Stimulated activated effector memory CD8-positive, alpha-beta T cell treated with anti-CD3 and anti-CD28 coated beads, Interleukin-12 subunit alpha, Interleukin-12 subunit beta, amount 100 ng/mL, for 72 hours (primary cell): Measurements from ENCODE around the gene DENND4B.
"Not testable (repeated sequence)": the region's sequence is repeated elsewhere in the genome, so short reads cannot be mapped to it uniquely, and the experiment has no call there.

Source experiments
- ATAC-seq: fragments of 150-1000 bp; cut with Tn5 transposase; 2 replicates; pipeline ENCODE4 v1.10.0; 2021
- DNase-seq, 2 donors: peaks; one replicate each; pipeline ENCODE4 v3.0.0; 2021 to 2022; ENCODE audit warnings: low spot score in 2 of 2
- H3K27ac Mint-ChIP-seq: one replicate; pipeline ENCODE4 v1.8.0; 2022; ENCODE audit warnings: mild to moderate bottlenecking, mixed read lengths
- H3K36me3 Mint-ChIP-seq: one replicate; pipeline ENCODE4 v1.8.0; 2022; ENCODE audit warnings: mild to moderate bottlenecking, mixed read lengths
- H3K4me1 Mint-ChIP-seq: one replicate; pipeline ENCODE4 v1.8.0; 2022; ENCODE audit warnings: mixed read lengths
- H3K4me3 Mint-ChIP-seq: one replicate; pipeline ENCODE4 v1.8.0; 2022; ENCODE audit warnings: mild to moderate bottlenecking, mixed read lengths
- H3K9me3 Mint-ChIP-seq: one replicate; pipeline ENCODE4 v1.8.0; 2022; ENCODE audit warnings: mixed read lengths

Gene DENND4B

DNA sequence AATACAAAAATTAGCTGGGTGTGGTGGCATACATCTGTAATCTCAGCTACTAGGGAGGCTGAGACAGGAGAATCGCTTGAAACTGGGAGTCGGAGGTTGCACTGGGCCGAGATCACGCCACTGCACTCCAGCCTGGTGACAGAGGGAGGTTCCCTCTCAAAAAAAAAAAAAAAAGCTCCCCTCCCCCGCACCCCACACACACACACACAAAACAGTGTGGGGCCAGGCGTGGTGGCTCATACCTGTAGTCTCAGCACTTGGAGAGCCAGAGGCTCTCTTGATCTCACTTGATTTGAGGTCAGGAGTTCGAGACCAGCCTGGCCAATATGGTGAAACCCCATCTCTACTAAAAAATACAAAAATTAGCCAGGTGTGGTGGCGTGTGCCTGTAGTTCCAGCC is 40.6 kb downstream of the DENND4B start:
- H3K9me3 Mint-ChIP-seq, H3K4me1 Mint-ChIP-seq, ATAC-seq, DNase-seq, H3K4me3 Mint-ChIP-seq: not testable (repeated sequence)
- Mint-ChIP-seq H3K36me3 (peaks cover 59% of the 10 kb centered on the region), H3K27ac (peak overlapping the region; percentile 43)

DNA sequence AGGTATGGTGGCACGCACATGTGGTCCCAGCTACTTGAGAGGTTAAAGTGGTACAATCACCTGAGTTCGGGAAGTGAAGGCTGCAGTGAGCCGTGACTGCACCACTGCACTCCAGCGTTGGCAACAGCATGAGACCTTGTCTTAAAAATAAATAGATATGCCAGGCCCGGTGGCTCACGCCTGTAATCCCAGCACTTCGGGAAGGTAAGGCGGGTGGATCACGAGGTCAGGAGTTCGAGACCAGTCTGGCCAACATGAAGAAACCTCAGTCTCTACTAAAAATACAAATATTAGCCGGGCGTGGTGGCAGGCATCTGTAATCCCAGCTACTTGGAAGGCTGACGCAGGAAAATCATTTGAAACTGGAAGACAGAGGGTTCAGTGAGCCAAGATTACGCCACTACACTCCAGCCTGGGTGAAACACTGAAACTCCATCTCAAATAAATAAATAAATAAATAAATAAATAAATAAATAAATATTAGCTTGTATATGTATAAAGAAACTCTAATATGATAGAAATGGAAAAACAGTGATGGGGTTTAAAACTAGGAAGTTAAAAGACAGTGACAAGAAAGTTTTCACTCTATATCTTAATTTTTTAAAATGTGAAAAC is 42.6 kb downstream of the DENND4B start:
- H3K4me1 Mint-ChIP-seq = peaks cover 7% of the 10 kb centered on the region
- peaks cover 78% of the 10 kb centered on the region for H3K36me3 Mint-ChIP-seq
- H3K4me3 Mint-ChIP-seq = no peak overlapping the region
- no peak for ATAC-seq
- no peak for DNase-seq
- no peak overlapping the region for H3K27ac Mint-ChIP-seq
- no peaks in the 10 kb centered on the region for H3K9me3 Mint-ChIP-seq

DNA sequence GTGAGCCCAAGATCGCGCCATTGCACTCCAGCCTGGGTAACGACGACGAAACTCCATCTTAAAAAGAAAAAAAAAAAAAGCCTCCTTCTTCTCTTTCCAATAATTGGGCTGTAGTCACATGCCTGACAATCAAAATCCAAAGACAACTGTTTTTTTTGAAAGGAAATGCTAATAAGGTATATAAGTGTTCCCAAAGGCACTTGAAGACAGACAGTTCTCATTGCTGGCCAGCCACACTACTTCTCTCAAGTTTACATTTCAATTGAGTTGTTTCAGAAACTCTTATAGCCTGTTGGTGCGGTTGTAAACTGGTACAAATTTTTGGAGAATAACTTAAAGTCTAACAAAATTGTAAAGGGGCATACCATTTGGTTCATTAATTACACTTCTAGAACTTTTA is 47.0 kb downstream of the DENND4B start:
- DNase-seq = no peak
- Mint-ChIP-seq H3K36me3 (peaks cover 84% of the 10 kb centered on the region), H3K9me3 (no peaks in the 10 kb centered on the region), H3K27ac (no peak overlapping the region), H3K4me3 (no peak overlapping the region), H3K4me1 (peaks cover 4% of the 10 kb centered on the region)
- ATAC-seq = no peak

DNA sequence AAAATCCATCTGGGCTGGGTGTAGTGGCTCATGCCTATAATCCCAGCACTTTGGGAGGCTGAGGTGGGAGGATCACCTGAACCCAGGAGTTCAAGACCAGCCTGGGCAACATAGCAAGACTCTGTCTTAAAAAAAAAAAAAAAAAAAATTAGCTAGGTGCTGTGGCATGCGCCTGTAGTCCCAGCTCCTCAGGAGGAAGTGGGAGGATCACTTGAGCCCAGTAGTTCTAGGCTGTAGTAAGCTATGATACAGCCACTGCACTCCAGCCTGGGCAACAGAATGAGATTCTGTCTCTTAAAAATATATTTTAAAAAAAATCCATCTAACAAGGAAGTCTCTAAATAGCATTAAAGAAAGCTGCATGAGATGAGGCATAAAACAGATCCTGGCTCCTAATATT is 50.7 kb downstream of the DENND4B start:
- Mint-ChIP-seq H3K36me3 (peaks cover 95% of the 10 kb centered on the region), H3K27ac (peak overlapping the region; percentile 8)
- H3K4me3 Mint-ChIP-seq, ATAC-seq, H3K9me3 Mint-ChIP-seq, H3K4me1 Mint-ChIP-seq, DNase-seq: not testable (repeated sequence)

DNA sequence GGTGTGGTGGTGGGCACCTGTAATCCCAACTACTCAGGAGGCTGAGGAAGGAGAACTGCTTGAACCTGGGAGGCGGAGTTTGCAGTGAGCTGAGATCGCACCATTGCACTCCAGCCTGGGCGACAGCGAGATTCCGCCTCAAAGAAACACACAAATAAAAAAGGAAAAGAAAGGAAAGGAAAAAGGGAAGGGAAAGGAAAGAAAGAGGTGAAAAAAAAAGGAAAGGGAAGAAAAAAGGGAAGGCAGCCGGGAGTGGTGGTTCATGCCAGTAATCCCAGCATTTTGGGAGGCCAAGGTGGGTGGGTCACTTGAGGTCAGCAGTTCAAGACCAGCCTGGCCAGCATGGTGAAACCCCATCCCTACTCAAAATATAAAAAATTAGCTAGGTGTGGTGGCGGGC is 55.5 kb downstream of the DENND4B start:
- peaks cover 92% of the 10 kb centered on the region for H3K36me3 Mint-ChIP-seq
- not testable (repeated sequence) for H3K4me3 Mint-ChIP-seq, H3K9me3 Mint-ChIP-seq, ATAC-seq, DNase-seq
- peaks cover 26% of the 10 kb centered on the region for H3K4me1 Mint-ChIP-seq
- peak overlapping the region; percentile 65 for H3K27ac Mint-ChIP-seq

DNA sequence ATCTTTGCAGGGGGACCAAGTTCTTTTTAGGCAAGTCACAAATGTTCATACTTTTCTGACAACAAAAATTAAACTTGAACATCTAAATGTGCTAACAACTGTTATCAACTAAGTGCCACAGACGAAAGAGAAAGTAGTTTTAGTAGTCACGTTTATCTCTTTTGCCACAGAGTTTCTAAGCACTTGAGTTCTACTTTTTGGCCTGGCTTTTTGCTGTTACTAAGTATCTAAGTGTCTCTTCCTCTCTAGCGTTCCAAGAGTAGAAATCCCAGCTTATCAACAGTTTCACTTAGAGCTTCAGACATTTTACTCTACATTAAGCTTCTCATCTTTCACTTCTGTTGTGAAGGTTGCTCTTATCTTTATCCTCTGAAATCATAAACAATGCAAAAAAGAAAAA is 58.0 kb downstream of the DENND4B start:
- Mint-ChIP-seq H3K27ac (peak overlapping the region; percentile 64), H3K4me1 (peaks cover 26% of the 10 kb centered on the region), H3K9me3 (no peaks in the 10 kb centered on the region), H3K36me3 (peaks cover 76% of the 10 kb centered on the region), H3K4me3 (peak overlapping the region; percentile 20)
- ATAC-seq (no peak), DNase-seq (no peak)

DNA sequence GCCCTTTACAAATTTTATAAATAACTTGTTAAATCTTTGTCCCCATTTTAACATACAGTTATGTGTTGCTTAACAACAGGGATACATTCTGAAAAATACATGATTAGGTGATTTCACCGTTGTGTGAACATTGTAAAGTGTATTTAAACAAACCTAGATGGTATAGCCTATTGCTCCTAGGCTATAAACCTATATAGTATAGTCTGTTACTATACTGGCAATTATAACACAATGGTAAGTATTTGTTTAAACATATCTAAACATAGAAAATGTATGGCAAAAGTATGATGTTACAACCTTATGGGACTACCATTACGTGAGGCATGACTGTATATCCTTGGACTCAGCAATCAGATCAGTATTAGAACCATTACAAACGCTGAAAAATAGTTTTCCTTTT is 60.4 kb downstream of the DENND4B start:
- H3K4me1 Mint-ChIP-seq = peaks cover 24% of the 10 kb centered on the region
- no peak for ATAC-seq
- peaks cover 55% of the 10 kb centered on the region for H3K36me3 Mint-ChIP-seq
- no peak overlapping the region for H3K27ac Mint-ChIP-seq
- H3K4me3 Mint-ChIP-seq = no peak overlapping the region
- H3K9me3 Mint-ChIP-seq = no peaks in the 10 kb centered on the region
- DNase-seq = no peak

DNA sequence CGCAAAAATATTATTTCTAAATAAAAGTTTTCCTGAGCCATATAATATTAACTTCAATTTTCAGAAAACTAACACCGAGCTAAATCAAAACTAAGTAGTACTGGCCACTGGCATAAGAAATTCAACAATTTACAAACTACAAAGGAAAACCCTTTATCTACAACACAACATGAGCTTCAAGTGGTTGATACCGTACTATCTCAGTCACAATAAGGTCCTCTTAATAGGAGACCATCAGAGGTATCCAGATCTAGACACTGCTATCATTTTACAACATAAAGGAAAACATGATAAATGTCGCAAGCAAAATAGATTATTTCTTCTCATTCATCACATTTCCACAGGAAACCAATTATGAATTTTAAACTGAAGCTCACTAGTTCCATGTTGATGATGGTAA is 63.3 kb downstream of the DENND4B start:
- no peak for ATAC-seq
- DNase-seq = no peak
- peaks cover 28% of the 10 kb centered on the region for H3K36me3 Mint-ChIP-seq
- no peak overlapping the region for H3K27ac Mint-ChIP-seq
- H3K4me3 Mint-ChIP-seq = no peak overlapping the region
- H3K9me3 Mint-ChIP-seq = no peaks in the 10 kb centered on the region
- peaks cover 5% of the 10 kb centered on the region for H3K4me1 Mint-ChIP-seq

DNA sequence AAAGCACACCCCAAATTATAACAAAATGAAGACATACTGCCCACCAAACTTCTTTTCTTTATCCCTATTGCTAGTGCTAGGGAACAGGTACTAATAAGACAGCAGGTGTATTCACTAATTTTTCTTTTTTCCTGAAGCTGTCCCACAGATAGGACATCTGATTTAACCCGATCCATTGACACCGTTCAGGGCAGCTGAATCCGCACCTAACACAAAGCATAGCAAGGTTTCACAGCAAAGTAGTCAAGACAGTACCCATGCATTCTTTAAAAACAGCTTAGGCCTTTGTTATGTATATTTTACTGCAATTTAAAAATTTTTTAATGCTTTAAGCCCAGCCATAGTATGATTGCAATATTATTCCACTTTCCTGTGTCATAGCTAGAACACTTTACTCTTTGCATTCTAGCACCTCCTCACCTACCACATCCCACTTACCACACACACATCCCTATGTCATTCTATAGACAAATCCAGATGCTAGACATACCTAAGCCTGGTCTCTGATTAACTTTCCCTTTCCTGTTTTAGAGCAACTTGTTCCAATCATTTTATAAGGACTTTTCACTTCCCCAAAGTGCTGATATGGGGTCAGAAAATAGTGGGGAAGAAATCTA is 64.1 kb downstream of the DENND4B start:
- peak; percentile 70 for ATAC-seq
- Mint-ChIP-seq H3K9me3 (no peaks in the 10 kb centered on the region), H3K27ac (no peak overlapping the region), H3K36me3 (peaks cover 20% of the 10 kb centered on the region), H3K4me1 (no peaks in the 10 kb centered on the region), H3K4me3 (no peak overlapping the region)
- DNase-seq = no peak

DNA sequence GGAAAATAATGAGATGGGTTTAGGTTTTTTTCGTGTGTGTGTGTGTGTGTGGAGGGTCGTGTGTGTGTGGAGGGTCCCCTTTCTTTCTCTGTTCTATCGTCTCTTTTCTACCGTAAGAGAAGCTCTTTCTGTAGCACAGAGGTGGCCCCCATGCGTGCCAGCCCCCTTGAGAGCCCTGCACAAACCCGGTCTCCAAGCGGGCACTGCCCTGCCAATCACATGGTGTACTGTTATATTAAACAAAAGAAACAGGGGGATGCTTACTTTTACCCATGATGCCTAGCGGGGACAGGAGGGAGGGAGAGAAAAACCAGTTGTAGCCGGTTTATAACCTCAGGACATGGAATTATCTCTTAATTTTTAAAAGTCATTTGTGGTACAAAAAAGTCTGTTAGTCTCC is 64.8 kb downstream of the DENND4B start:
- Mint-ChIP-seq H3K4me3 (no peak overlapping the region), H3K36me3 (peaks cover 13% of the 10 kb centered on the region), H3K4me1 (no peaks in the 10 kb centered on the region), H3K9me3 (no peaks in the 10 kb centered on the region), H3K27ac (no peak overlapping the region)
- no peak for ATAC-seq
- DNase-seq = no peak

DNA sequence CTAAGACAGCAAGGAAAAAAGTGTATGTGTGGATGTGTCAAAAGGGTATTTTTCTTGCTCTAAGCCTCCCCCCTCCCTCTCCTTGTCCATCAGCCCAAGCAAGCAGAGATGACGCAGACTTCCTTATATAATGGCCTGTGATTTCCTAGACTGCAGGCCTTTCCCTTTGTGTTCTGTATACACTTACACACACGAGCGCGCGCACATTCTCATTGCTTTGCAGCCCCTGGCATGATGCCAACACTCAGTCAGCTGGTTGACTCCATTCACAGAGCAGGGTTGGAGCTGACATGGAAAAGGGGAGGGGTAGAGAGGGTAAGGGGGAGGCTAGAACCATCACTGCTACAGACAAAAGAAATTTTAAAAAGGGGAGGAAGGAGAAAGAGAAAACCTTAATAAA is 65.6 kb downstream of the DENND4B start:
- Mint-ChIP-seq H3K9me3 (no peaks in the 10 kb centered on the region), H3K36me3 (peaks cover 15% of the 10 kb centered on the region), H3K4me1 (peaks cover 5% of the 10 kb centered on the region), H3K27ac (no peak overlapping the region), H3K4me3 (no peak overlapping the region)
- peak; percentile 28 for ATAC-seq
- DNase-seq = no peak

DNA sequence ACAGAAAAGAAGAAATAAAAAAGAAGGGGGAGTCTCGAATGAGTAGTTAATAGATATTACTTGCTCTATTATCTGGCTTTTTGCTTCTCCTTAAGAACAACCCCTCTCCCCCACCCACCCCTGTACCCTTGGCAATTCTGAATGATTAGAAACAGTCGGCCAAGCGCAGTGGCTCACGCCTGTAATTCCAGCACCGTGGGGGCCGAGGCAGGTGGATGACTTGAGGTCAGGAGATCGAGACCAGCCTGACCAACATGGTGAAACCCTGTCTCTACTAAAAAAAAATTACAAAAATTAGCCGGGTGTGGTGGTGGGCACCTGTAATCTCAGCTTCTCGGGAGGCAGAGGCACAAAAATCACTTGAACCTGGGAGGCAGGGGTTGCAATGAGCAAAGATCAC is 66.5 kb downstream of the DENND4B start:
- H3K4me1 Mint-ChIP-seq = peaks cover 5% of the 10 kb centered on the region
- H3K36me3 Mint-ChIP-seq = peaks cover 12% of the 10 kb centered on the region
- no peak overlapping the region for H3K4me3 Mint-ChIP-seq
- ATAC-seq = no peak
- H3K27ac Mint-ChIP-seq = no peak overlapping the region
- DNase-seq = no peak
- no peaks in the 10 kb centered on the region for H3K9me3 Mint-ChIP-seq
